ENCODE data around the gene TNFRSF1B.

GRCh38 chr1:12245116-12245515 is 78.3 kb downstream of the TNFRSF1B start:
- no peak for TF ChIP-seq CTCF (IDR thresholded peaks at IDR 0.05 in 2 of 3, conservative IDR thresholded peaks at IDR 0.05 in 1 of 3; ENCODE audit: borderline replicate concordance in 1 of 3, insufficient read depth in 1 of 3, low read depth in 2 of 3, low read length in 2 of 3)
- no peak for TF ChIP-seq EZH2 (IDR thresholded peaks at IDR 0.05)
- TF ChIP-seq EGR1 (IDR thresholded peaks at IDR 0.05; ENCODE audit: low read depth) = no peak
